ENCODE measurements around the gene ULBP1. TPM values are rescaled to one million over a fixed set of nuclear protein-coding genes. Genes with fewer than 3 reads are reported as not detected.
"Not testable (repeated sequence)": the region's sequence is repeated elsewhere in the genome, so short reads cannot be mapped to it uniquely, and the experiment has no call there.

Gene ULBP1
- total RNA-seq, 2 experiments from 2014 or later, result 0.55 to 0.67 TPM

- Mint-ChIP-seq H3K4me1 (peaks cover 48% of the 10 kb centered on the region), H3K9me3 (no peaks in the 10 kb centered on the region), H3K4me3 (no peak overlapping the region), H3K27me3 (peaks cover 91% of the 10 kb centered on the region), H3K27ac (no peak overlapping the region), H3K36me3 (ENCODE audit: low read depth) (no peaks in the 10 kb centered on the region)
- CTCF ChIA-PET, result interaction anchor here (1.7 kb wide), 1 partner anchor 80 kb away, joined by 5 read pairs; no protein-coding TSS in a partner anchor
- POLR2A ChIA-PET, result no interaction called here
- no peak for DNase-seq
Measured at GRCh38 chr6:149936743-149937142, 27.0 kb upstream of the ULBP1 start.

- H3K36me3 Mint-ChIP-seq (ENCODE audit: low read depth); POLR2A ChIA-PET; H3K9me3 Mint-ChIP-seq; CTCF ChIA-PET; H3K27ac Mint-ChIP-seq; DNase-seq: not testable (repeated sequence)
- peaks cover 55% of the 10 kb centered on the region for H3K4me1 Mint-ChIP-seq
- peak overlapping the region; percentile 65 for H3K4me3 Mint-ChIP-seq
- peaks cover 95% of the 10 kb centered on the region for H3K27me3 Mint-ChIP-seq
Measured at GRCh38 chr6:149938013-149938570, 25.7 kb upstream of the ULBP1 start.

- peaks cover 55% of the 10 kb centered on the region for H3K4me1 Mint-ChIP-seq
- peaks cover 93% of the 10 kb centered on the region for H3K27me3 Mint-ChIP-seq
- no peaks in the 10 kb centered on the region for H3K36me3 Mint-ChIP-seq (ENCODE audit: low read depth)
- CTCF ChIA-PET, result no interaction called here
- DNase-seq, result peak; percentile 45
- POLR2A ChIA-PET, result no interaction called here
- peak overlapping the region; percentile 80 for H3K27ac Mint-ChIP-seq
- H3K9me3 Mint-ChIP-seq, result no peaks in the 10 kb centered on the region
- H3K4me3 Mint-ChIP-seq, result peak overlapping the region; percentile 65
Measured at GRCh38 chr6:149938571-149939355, 25.0 kb upstream of the ULBP1 start.

DNA sequence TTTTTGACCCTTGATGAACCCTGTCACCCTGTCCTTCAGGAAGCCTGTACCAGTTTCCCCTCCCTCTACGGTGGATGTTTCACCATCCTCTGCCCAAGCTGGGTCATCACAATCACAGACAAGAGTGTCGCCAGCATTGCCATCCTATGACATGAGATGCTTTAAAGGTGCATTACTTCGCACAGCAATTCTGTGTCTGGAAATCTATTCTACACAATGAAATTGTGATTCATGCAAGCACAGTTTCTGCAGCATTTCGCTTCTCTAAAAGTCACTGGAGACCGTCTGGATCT, 24.4 kb upstream of the ULBP1 start:
- ChIA-PET POLR2A (no interaction called here), CTCF (no interaction called here)
- H3K27ac Mint-ChIP-seq, result peak overlapping the region; percentile 80
- H3K27me3 Mint-ChIP-seq, result peaks cover 91% of the 10 kb centered on the region
- no peak for DNase-seq
- no peaks in the 10 kb centered on the region for H3K36me3 Mint-ChIP-seq (ENCODE audit: low read depth)
- no peaks in the 10 kb centered on the region for H3K9me3 Mint-ChIP-seq
- H3K4me3 Mint-ChIP-seq, result peak overlapping the region; percentile 65
- H3K4me1 Mint-ChIP-seq, result peaks cover 53% of the 10 kb centered on the region

DNA sequence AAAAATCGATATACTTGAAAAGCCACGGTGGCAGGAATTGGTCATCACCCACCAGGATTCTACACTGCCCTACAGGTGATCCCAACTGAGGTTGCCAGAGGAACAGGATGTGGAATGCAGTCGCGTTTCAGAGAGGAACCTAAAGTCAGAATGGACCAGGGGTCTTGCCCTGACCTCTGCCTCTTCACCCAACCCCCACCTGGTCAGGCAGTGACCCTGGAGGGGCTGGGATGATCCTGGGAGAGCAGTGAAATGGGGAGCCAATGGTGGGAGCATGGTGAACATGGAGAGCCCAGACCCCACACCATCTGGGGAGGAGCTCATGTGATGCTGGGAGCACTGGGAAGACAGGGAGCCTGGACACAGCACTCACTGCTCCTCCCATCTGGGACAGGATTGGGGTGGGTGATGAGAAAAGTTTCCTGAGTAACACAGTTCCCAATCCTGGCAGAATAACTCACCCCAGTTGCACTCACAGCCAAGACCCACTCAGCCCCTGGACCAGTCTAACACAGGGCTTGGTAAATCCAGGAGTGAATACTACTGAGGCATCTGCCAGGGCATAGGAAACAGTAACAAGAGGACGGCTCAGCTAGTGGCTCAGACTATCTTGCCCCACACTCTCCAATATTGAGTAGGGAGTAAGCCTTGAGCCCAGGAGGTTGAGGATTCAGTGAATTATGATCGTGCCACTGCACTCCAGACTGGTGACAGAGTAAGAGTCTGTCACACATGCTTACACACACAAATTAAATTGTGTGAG, 23.7 kb upstream of the ULBP1 start:
- Mint-ChIP-seq H3K4me3 (no peak overlapping the region), H3K36me3 (ENCODE audit: low read depth) (no peaks in the 10 kb centered on the region), H3K4me1 (peaks cover 46% of the 10 kb centered on the region), H3K9me3 (no peaks in the 10 kb centered on the region), H3K27ac (no peak overlapping the region), H3K27me3 (peaks cover 83% of the 10 kb centered on the region)
- no peak for DNase-seq
- ChIA-PET CTCF (interaction anchor here (1.4 to 1.5 kb wide), 2 partner anchors 69 to 77 kb away, joined by 4 to 5 read pairs; no protein-coding TSS in a partner anchor), POLR2A (no interaction called here)

DNA sequence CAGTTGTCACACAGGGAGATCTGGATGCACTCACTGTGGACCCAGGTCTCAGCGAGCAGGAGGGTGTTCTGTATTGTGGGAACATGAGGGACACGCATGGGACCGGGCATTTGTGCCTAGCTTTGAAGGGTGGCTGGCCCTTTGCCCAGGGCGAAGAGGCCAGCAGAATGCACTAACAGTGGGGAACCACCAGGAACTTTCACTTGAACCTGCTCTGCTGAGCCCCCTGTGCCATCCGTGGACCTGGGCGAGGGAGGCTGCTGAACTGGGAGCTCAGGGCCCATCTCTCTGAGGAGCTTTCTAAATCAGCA, 23.1 kb upstream of the ULBP1 start:
- Mint-ChIP-seq H3K27ac (no peak overlapping the region), H3K9me3 (no peaks in the 10 kb centered on the region), H3K4me3 (no peak overlapping the region), H3K27me3 (peaks cover 79% of the 10 kb centered on the region), H3K4me1 (peaks cover 44% of the 10 kb centered on the region), H3K36me3 (ENCODE audit: low read depth) (no peaks in the 10 kb centered on the region)
- no peak for DNase-seq
- ChIA-PET CTCF (interaction anchor here (1.4 to 1.5 kb wide), 2 partner anchors 68 to 76 kb away, joined by 4 to 5 read pairs; no protein-coding TSS in a partner anchor), POLR2A (no interaction called here)

- ChIA-PET CTCF (interaction anchor here (1.5 kb wide), 1 partner anchor 67 kb away, joined by 4 read pairs; no protein-coding TSS in a partner anchor), POLR2A (no interaction called here)
- peak; percentile 77 for DNase-seq
- Mint-ChIP-seq H3K27ac (peak within 1 kb of the TSS; percentile 76), H3K4me1 (peaks cover 44% of the 10 kb centered on the region), H3K4me3 (peak within 1 kb of the TSS; percentile 81), H3K27me3 (peaks cover 76% of the 10 kb centered on the region), H3K9me3 (no peaks in the 10 kb centered on the region), H3K36me3 (ENCODE audit: low read depth) (no peaks in the 10 kb centered on the region)
Measured at GRCh38 chr6:149941583-149942460, 21.9 kb upstream of the ULBP1 start, which contains the start of gene ULBP2. ULBP2 (plus strand) TSS chr6:149942014; CDS start chr6:149942073, 59 bp downstream.

- H3K4me1 Mint-ChIP-seq, result peaks cover 43% of the 10 kb centered on the region
- H3K27me3 Mint-ChIP-seq, result peaks cover 70% of the 10 kb centered on the region
- no peak for DNase-seq
- no peak overlapping the region for H3K27ac Mint-ChIP-seq
- CTCF ChIA-PET, result no interaction called here
- H3K9me3 Mint-ChIP-seq, result no peaks in the 10 kb centered on the region
- POLR2A ChIA-PET, result no interaction called here
- no peaks in the 10 kb centered on the region for H3K36me3 Mint-ChIP-seq (ENCODE audit: low read depth)
- peak overlapping the region; percentile 81 for H3K4me3 Mint-ChIP-seq
Measured at GRCh38 chr6:149942461-149942829, 21.3 kb upstream of the ULBP1 start.

DNA sequence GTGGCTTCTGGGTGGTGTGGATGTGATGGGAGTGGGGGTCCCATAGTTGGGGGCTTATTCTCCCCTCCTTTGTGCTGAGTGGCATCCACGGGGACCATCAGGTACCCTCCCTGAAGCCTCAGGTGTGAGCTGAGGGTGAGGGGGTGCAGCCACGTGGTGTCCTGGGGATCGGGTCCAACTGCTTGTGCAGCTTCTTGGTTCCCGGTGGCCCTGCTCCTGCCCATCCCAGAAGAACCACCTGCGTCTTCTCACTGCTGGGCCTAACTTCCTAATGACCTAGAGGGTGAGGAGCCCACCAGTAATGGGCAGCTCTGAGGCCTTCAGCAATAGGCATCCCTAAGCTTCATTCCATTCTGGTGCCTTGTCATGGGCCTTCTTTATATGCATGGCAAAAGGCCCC, 20.4 kb upstream of the ULBP1 start:
- H3K36me3 Mint-ChIP-seq (ENCODE audit: low read depth); DNase-seq; H3K9me3 Mint-ChIP-seq; H3K4me3 Mint-ChIP-seq; POLR2A ChIA-PET; H3K27ac Mint-ChIP-seq: not testable (repeated sequence)
- peaks cover 37% of the 10 kb centered on the region for H3K4me1 Mint-ChIP-seq
- CTCF ChIA-PET, result interaction anchor here (1.0 kb wide), 1 partner anchor 73 kb away, joined by 3 read pairs; no protein-coding TSS in a partner anchor
- H3K27me3 Mint-ChIP-seq, result peaks cover 65% of the 10 kb centered on the region

DNA sequence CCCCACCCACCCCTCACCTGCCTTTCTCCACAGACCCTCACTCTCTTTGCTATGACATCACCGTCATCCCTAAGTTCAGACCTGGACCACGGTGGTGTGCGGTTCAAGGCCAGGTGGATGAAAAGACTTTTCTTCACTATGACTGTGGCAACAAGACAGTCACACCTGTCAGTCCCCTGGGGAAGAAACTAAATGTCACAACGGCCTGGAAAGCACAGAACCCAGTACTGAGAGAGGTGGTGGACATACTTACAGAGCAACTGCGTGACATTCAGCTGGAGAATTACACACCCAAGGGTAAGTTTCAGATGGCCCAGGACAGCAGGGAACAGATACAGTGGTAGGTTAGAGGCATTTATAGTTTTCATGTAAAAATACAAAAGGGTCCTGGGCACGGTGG, 18.5 kb upstream of the ULBP1 start:
- H3K36me3 Mint-ChIP-seq (ENCODE audit: low read depth); H3K9me3 Mint-ChIP-seq; H3K27ac Mint-ChIP-seq; CTCF ChIA-PET; DNase-seq; H3K4me3 Mint-ChIP-seq; POLR2A ChIA-PET: not testable (repeated sequence)
- H3K27me3 Mint-ChIP-seq, result peaks cover 62% of the 10 kb centered on the region
- peaks cover 20% of the 10 kb centered on the region for H3K4me1 Mint-ChIP-seq

DNA sequence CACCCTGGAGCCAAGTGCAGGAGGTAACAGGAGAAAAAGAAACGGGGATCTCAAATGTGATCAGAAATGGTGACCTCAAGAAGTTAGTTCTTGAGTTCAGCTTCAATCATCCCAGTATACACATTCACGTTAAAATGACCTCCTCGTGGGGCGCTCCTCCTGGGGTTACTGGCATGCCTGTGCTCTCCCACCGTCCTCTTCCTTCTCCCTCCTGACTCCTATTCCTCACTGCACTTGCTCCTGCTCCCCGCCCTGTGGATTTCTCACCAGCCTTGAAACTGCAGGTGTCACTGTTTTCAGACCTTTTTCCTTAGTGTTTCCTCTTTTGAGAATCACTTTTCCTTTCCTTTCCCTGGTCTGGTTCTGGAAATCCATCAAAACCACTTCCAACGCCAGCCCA, 17.1 kb upstream of the ULBP1 start:
- H3K9me3 Mint-ChIP-seq; H3K36me3 Mint-ChIP-seq (ENCODE audit: low read depth); POLR2A ChIA-PET; CTCF ChIA-PET; H3K4me1 Mint-ChIP-seq; H3K4me3 Mint-ChIP-seq; DNase-seq; H3K27ac Mint-ChIP-seq: not testable (repeated sequence)
- H3K27me3 Mint-ChIP-seq, result peaks cover 62% of the 10 kb centered on the region

DNA sequence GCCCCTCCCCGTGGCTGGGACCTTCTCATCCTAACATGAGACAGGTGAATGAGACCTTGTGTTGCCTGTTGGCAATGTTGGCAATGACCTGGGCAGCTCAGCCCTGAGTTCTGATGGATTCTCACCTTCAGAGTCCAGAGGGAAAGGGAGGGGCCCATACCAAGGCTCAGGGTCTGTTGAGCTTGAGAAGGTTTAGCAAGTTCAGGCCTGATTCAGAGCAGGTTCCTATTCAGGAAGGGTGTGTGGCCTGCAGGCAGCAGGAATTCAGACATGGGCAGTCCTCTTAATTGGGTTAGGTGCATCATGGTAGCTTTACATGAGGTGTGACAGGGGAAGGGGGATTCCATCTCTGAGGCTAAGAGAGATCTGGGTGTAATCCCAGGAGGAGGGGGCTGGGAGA, 16.2 kb upstream of the ULBP1 start:
- H3K27ac Mint-ChIP-seq; H3K4me3 Mint-ChIP-seq; H3K36me3 Mint-ChIP-seq (ENCODE audit: low read depth); H3K9me3 Mint-ChIP-seq; H3K4me1 Mint-ChIP-seq; POLR2A ChIA-PET; DNase-seq; CTCF ChIA-PET: not testable (repeated sequence)
- peaks cover 63% of the 10 kb centered on the region for H3K27me3 Mint-ChIP-seq

DNA sequence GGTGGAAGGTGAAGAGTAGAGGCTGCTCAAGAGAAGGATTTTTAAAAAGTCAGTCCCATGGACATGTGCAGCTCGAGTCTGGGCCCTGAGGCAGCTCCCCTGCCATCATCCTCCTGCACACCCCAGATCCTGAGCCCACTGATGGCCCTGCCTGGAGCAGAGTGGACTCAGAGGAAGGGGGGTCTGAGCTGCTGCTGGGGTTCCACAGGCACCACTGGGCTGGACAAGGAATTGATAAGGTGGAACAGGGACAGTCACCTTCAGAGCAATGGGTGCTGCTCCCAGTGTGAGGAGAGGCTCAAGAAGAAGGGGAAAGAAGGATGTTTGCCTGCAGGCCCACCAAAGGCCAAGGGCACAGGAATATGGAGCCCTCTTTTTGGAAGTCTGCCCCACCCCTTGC, 15.7 kb upstream of the ULBP1 start:
- Mint-ChIP-seq H3K36me3 (ENCODE audit: low read depth) (no peaks in the 10 kb centered on the region), H3K27me3 (peaks cover 63% of the 10 kb centered on the region), H3K4me1 (no peaks in the 10 kb centered on the region), H3K4me3 (no peak overlapping the region), H3K9me3 (no peaks in the 10 kb centered on the region), H3K27ac (no peak overlapping the region)
- DNase-seq, result no peak
- POLR2A ChIA-PET, result no interaction called here
- CTCF ChIA-PET, result no interaction called here
